Thyroid gland (tissue), 4 donors: Measurements from ENCODE around the gene PHACTR1.

Source experiments
- POLR2A ChIP-seq, 2 donors: fragments of 450-650 bp; IDR thresholded peaks; one replicate each; pipeline ENCODE4 v1.6.1; 2017; ENCODE audit warnings: antibody characterized with exemption in 2 of 2, mild to moderate bottlenecking in 2 of 2, moderate library complexity in 1 of 2
- TF ChIP-seq, protein P1 (sequence below), 6 experiments: fragments of 200-600 bp in 3 of 6; fragments of 450-650 bp in 3 of 6; sonication (generic) in 3 of 6; IDR thresholded peaks; one replicate each; pipeline ENCODE4 v1.5.1; 2016 to 2019; ENCODE audit warnings: antibody characterized with exemption in 6 of 6, mild to moderate bottlenecking in 2 of 6, inconsistent platforms in 1 of 6, moderate library complexity in 1 of 6

DNA sequence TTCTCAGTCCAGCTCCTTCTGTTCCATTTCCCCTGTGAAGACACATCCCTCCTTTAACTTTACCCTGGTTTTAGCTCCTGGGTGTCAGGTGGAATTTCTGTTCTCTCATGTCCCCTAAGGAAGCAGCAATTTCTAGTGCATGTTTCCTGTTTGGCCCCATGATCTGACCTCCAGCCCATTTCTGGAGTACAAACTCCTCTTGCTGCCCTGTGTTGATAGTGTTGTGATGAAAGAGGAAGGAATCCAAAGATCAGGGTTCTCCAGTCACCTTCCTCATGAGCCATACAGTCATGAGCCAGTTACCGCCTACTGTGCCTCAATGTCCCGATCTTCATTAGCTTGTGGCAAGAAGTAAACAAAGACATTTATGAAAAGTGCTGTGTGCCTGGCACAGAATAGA, 97.4 kb downstream of the PHACTR1 start:
- no peak for TF ChIP-seq POLR2A (IDR thresholded peaks at IDR 0.05)
- TF ChIP-seq, protein P1, sequence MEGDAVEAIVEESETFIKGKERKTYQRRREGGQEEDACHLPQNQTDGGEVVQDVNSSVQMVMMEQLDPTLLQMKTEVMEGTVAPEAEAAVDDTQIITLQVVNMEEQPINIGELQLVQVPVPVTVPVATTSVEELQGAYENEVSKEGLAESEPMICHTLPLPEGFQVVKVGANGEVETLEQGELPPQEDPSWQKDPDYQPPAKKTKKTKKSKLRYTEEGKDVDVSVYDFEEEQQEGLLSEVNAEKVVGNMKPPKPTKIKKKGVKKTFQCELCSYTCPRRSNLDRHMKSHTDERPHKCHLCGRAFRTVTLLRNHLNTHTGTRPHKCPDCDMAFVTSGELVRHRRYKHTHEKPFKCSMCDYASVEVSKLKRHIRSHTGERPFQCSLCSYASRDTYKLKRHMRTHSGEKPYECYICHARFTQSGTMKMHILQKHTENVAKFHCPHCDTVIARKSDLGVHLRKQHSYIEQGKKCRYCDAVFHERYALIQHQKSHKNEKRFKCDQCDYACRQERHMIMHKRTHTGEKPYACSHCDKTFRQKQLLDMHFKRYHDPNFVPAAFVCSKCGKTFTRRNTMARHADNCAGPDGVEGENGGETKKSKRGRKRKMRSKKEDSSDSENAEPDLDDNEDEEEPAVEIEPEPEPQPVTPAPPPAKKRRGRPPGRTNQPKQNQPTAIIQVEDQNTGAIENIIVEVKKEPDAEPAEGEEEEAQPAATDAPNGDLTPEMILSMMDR (IDR thresholded peaks at IDR 0.05): no peak
